D721Med (cell line): Measurements from ENCODE around the gene ALDH3B1.
A peak's percentile ranks its signal among the peaks of the same experiment; 100 is the strongest.
"Not testable (repeated sequence)": the region's sequence is repeated elsewhere in the genome, so short reads cannot be mapped to it uniquely, and the experiment has no call there.

Experiments used
- DNase-seq: peaks from one replicate; pipeline ENCODE4 v3.0.0; 2011; ENCODE audit warnings: low spot score; ENCODE audit not compliant: insufficient read length
- FAIRE-seq: peaks from 2 replicates; lab custom pipeline; 2011; peaks lifted over from hg19 to GRCh38; lab: Jason Lieb, UNC
- TF ChIP-seq, protein P1 (sequence below): IDR thresholded peaks from 2 replicates; pipeline ENCODE4 v1.5.1; 2012; ENCODE audit warnings: mild to moderate bottlenecking, control low read depth; ENCODE audit not compliant: insufficient read depth; ENCODE audit errors: missing control alignments

The ALDH3B1 gene

DNA sequence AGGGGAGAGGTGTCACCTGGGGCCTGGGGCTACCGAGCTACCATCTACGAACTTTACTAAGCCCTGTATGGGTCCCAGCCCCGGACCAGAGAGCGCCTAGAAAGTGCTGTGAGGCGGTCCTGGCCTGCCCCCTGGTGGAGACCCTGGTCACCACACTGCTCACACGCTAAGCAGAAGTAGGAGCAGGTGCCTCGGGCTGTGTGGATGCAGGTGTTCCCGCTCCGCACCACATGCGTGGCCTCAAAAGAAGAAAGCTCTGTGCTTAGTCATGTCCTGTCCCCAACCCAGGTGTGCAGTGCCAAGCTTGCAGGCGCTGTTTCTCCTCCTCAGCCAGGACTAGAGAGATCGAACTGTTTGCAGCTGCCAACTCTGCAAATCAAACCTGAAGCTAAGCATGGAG lies 16.3 kb upstream of the ALDH3B1 start:
- FAIRE-seq, DNase-seq: not testable (repeated sequence)
- TF ChIP-seq, protein P1, sequence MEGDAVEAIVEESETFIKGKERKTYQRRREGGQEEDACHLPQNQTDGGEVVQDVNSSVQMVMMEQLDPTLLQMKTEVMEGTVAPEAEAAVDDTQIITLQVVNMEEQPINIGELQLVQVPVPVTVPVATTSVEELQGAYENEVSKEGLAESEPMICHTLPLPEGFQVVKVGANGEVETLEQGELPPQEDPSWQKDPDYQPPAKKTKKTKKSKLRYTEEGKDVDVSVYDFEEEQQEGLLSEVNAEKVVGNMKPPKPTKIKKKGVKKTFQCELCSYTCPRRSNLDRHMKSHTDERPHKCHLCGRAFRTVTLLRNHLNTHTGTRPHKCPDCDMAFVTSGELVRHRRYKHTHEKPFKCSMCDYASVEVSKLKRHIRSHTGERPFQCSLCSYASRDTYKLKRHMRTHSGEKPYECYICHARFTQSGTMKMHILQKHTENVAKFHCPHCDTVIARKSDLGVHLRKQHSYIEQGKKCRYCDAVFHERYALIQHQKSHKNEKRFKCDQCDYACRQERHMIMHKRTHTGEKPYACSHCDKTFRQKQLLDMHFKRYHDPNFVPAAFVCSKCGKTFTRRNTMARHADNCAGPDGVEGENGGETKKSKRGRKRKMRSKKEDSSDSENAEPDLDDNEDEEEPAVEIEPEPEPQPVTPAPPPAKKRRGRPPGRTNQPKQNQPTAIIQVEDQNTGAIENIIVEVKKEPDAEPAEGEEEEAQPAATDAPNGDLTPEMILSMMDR, result peak; percentile 36

DNA sequence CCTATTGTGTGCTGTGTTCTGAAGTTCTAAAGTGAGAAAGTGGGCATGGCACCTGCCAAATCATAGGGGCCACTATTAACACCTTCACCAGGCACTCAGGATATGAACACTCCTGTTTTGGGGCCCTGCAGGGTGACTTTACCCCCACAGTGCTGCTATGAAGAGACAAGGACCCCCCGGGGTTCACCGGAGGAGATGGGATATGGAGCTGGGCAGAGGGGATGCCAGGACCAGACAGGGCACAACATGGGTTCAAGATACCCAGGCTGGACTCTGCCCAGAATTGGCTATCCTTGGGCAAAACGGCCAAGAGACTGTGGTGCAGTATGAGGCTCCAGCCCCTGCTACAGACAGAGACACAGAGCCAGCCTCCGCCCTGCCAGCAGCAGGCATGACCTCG lies 15.7 kb upstream of the ALDH3B1 start:
- FAIRE-seq, DNase-seq: not testable (repeated sequence)

DNA sequence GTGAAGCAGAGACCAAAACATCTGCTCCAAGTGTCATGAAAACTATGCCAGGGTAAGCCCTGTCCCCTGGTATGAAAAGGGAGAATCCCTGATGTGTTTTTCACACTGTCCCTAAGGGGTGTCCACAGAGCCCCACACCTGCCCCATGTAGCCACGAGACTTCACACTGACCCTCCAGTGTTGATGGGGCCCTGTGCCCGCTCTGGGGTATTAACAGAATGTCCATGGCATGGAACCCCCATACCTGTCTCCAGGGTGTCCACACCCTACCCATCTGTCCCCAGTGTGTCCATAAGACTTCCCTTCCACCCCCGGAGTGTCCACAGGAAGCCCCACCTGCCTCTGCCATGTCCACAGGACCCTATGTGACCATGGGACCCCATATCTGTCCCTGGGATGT lies 15.0 kb upstream of the ALDH3B1 start:
- DNase-seq, FAIRE-seq: not testable (repeated sequence)

DNA sequence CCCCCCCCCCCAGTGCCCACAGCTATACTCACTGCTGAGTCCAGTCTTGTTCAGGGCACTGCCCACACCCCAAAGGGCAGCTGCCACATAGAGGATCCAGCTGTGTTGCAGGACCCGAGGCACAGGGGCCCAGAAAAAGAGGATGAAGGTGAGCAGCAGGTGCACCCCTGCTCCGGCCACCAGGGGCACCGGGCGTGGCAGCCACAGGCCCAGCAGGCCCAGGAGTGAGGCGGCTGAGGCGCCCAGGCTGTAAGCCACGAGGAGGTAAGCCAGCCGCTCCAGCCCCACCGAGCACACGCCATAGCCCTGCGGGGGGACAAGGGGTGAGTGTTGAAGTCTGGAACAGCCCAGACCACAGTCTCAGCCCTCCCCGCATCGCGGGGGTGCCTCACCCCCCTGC lies 14.5 kb upstream of the ALDH3B1 start:
- not testable (repeated sequence) for FAIRE-seq, DNase-seq

DNA sequence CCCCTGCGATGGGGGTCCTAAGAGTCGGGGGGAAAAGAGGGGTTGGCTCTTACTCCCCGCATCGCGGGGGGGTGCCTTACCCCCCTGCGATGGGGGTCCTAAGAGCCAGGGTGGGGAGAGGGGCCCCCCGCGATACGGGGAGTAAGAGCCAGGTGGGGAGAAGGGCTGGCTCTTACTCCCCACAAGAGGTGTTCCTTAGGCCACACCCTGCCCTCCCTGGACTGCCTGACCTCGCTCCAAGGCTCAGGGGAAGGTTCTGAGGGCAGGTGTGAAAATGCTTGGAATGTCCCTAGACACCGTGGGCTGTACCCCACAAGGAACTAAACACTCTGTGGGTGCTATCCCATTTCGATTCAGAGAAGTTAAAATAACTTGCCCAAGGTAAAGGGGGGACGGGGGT lies 14.1 kb upstream of the ALDH3B1 start:
- DNase-seq, result no peak
- TF ChIP-seq, protein P1, result no peak
- FAIRE-seq, result no peak

DNA sequence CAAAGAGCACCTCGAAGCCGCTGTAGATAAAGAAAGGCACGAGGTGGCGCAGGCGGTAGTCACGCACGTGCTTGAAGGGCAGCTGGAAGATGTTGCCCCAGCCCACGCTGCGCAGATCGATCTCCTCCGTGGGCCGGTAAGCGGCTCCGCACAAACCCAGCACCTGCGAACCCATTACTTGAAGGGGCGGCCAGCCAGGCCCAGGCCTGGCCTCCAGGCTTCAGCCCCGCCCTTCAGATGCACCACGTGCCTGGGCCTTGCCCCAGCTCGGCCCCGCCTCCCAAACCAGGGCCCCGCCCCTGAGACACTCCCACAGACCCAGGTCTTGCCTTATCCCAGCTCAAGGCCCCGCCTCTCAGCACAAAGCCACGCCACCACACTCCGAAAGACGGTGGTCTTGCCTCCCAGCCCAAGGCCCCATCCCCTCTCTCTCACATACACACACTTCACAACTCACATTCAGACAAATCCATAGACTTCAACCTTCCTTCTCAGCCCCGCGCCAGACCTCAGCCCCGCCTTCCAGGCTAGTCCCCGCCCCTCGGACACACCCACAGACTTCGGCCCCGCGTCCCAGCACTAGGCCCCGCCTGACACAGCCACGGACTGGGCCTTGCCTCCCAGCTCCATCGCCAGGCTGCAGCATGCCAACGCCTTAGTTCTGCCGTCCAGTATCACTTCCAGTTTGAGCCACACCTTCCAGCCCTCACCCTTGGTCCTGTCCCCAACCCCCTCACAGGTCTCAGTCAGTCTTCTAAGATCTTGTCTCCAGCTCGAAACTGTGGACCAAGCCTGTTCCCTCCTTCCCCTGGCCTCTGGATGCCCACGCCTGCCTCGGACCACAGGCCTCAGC lies 13.3 kb upstream of the ALDH3B1 start:
- FAIRE-seq, result no peak
- TF ChIP-seq, protein P1, result no peak
- no peak for DNase-seq

DNA sequence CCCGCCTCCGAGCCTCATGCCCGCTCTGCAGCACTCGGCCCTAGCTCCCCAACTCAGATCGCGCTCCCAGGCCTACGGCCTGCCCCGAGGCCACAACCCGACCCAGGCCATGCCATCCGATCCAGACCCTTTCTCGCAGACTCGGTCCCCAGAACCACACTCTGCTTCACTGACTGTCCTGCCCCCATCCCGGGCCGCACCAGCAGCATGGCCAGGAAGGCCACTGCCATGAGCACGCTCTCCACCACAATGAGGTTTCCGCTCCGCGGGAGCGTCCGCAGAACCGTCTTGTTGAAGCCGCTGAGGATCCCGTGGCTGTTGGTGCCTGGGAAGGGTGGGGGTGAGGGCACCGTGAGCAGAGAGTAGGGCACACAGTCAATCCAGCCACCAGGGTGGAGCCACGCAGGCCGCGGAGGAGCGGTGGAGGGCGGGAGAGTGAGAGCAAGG lies 12.6 kb upstream of the ALDH3B1 start:
- no peak for DNase-seq
- FAIRE-seq, result no peak
- TF ChIP-seq, protein P1, result no peak

DNA sequence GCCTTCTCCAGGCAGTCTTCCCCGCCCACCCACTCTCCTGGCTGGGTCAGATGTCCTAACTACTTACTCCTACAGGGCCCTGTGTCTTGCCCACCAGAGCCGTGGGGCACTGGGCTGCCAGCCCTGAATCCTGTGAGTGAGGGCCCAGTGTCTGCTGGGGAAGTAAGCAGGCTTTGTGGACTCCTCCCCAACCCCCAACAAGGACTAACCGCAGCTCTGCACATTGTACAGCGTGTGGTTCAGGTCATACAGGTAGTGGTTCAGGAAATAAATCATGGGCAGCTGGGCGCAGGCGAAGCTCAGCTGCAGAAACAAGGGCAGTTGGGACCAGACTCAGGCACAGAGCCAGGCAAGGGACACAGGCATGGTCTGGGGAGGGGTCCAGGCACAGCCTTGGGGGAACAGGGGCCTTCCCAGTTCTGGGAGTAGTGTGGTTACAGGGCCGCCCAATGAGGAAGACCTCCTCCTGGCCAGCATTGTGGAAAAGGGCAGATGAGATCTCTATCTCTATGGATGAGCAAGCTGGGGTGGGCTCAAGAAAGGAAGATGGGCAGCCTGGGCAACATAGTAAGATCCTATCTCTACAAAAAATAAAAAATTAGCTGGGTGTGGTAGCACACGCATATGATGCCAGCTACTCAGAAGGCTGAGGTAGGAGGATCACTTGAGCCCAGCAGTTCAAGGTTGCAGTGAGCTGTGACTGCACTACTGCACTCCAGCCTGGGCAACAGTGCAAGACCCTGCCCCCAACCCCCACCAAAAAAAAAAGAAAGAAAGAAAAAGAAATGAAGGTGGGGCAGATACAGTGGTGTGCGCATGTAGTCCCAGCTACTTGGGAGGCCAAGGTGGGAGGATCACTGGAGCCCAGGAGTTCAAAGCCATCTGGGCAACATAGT lies 11.7 kb upstream of the ALDH3B1 start:
- TF ChIP-seq, protein P1, result no peak
- FAIRE-seq, result no peak
- DNase-seq, result no peak
